A673 (cell line): Measurements from ENCODE around the gene PPARG.

Source experiments
- EZH2 ChIP-seq: fragments of 200-600 bp; sonication (generic); IDR thresholded peaks from 2 replicates; pipeline ENCODE4 v1.6.1; 2017; ENCODE audit warnings: borderline replicate concordance, low read depth, mild to moderate bottlenecking, mixed read lengths, antibody characterized with exemption, low read length; ENCODE audit not compliant: poor library complexity, severe bottlenecking
- TF ChIP-seq, protein P1 (sequence below): fragments of 300-800, 200-600 bp; sonication (generic); conservative IDR thresholded peaks from 2 replicates; pipeline ENCODE4 v1.5.1; 2017; ENCODE audit warnings: low read depth, mild to moderate bottlenecking, antibody characterized with exemption, low read length, moderate library complexity, mixed read lengths

DNA sequence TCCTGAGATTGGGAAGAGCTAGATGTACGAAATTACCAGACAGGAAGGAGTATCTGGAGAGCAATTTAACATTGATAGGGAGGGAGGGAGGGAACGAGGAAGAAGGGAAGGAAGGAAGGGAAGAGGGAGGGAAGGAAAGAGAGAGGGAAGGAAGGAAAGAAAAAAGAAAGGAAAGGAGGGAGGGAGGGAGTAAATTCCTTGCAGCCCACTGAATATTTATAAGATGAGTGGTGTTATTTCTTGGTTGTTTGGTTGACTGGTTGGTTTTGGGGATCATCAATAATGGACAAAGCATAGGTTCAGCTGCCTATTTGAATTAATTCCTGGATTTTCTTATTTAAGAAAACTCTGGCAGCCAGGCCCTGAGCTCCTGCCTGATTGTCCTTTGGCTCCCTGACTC lies 179.9 kb downstream of the PPARG start:
- TF ChIP-seq, protein P1, sequence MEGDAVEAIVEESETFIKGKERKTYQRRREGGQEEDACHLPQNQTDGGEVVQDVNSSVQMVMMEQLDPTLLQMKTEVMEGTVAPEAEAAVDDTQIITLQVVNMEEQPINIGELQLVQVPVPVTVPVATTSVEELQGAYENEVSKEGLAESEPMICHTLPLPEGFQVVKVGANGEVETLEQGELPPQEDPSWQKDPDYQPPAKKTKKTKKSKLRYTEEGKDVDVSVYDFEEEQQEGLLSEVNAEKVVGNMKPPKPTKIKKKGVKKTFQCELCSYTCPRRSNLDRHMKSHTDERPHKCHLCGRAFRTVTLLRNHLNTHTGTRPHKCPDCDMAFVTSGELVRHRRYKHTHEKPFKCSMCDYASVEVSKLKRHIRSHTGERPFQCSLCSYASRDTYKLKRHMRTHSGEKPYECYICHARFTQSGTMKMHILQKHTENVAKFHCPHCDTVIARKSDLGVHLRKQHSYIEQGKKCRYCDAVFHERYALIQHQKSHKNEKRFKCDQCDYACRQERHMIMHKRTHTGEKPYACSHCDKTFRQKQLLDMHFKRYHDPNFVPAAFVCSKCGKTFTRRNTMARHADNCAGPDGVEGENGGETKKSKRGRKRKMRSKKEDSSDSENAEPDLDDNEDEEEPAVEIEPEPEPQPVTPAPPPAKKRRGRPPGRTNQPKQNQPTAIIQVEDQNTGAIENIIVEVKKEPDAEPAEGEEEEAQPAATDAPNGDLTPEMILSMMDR, result no peak
- TF ChIP-seq EZH2, result no peak
